GM21529 (cell line): ENCODE results near the gene CRKL.

Experiments used
- ATAC-seq: cut with Tn5 transposase; IDR thresholded peaks from one replicate; pipeline ENCODE4 v1.9.1; 2021; ENCODE audit not compliant: unreplicated experiment

The CRKL gene

DNA sequence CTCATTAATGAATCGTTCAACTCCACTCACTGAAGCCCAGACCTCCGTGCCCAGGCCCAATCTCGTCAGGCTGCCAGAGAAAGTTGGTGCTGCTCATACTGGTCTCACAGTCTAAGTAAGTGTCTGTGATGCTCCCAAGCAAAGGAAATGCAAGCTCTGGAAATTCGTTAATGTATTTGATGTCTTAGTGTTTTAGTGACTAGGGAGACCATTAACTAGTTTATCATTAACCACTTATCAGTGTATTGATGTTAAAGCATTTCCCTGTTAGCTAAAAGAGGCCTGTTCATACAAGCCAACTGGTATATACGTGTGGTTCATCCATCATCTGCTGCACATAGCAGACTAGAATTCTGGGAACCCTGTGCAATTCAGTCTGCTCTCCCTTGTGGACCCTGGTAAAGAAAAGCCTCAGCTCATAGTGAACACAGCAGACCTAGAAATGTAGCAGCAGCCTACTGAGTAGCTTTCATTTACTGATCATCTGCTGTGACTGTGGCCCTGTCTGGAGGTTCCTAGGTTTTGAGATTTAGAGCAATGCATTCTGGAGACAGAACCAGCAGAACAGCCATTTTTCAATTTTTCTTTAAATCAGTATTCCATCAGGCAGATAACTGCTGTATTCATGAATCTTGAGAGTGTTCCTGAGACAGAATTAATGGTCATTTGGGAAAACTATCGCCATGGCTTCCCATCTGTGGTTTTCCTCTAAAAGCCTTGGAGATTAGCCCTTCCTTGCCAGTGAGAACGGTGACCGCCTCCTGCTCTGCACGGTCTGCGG is 34.1 kb downstream of the CRKL start:
- no peak for ATAC-seq

DNA sequence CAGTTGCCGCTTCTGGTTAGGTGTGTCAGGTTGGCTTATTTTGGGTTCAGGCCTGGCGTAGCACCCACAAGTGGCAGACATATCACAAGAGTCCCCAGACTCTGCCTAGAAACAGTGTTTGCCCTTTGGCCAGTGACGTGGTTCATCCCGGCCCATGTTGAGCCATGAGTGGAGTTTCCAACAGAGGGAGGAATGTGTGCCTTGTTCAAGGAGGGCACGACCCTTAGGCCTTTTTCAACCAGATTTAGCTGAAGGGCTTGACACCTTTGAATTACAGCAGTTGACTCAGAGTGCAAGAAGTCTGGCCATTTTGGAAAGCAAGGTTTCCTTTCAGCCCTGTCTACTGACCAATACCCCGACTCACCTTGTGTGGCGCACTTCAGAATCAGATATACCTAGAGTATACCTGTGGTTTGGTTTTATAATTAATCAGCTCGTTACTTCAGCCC is 34.7 kb downstream of the CRKL start:
- ATAC-seq = no peak

DNA sequence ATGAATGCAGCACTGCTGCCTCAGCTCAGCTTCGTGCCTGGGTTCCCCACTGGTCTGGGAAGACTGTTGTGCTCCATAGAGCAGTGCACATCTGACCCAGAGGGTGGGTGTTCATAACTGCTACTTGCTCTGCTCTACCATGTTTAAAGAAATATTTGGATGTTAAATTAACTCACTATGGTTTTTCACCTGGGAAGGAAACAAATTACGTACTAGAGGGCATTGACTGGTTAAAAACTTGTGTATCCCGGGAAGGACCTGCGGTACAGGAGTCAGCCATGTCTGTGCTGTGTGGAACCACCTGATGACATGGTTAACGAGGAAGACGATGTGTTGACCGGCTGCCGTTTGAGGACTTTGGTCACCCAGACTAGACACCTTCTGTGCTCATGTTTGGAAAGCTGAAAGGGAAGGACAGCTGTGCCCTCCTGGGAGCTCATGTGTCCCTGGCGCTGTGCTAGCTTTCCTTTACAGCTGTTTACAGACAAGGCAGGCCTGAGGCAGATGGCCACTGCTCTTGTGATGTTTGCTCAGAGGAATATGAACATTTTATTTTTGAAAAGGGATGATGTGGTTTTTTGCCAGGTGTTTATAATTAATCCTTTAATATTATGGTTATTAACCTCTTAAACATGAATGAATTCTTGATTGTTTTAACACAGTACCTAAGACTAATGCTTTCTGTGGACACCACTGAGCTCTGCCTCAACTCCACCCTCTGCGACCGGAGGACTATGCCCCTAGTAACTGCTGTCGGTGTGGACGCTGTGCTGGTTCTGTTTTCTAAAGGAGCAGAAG is 35.5 kb downstream of the CRKL start:
- no peak for ATAC-seq

DNA sequence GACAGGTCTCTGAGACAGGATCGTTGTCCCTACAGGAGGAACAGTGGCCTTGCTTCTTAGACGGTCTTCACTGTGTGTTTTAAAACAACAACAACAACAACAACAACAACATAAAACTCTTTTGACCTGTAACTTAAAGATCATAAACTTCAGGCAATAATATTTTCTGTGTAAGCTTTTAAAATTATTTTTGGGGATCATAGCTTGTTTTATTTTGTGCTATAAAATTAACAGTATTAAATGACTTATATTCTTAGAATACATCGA is 36.1 kb downstream of the CRKL start:
- ATAC-seq = no peak

DNA sequence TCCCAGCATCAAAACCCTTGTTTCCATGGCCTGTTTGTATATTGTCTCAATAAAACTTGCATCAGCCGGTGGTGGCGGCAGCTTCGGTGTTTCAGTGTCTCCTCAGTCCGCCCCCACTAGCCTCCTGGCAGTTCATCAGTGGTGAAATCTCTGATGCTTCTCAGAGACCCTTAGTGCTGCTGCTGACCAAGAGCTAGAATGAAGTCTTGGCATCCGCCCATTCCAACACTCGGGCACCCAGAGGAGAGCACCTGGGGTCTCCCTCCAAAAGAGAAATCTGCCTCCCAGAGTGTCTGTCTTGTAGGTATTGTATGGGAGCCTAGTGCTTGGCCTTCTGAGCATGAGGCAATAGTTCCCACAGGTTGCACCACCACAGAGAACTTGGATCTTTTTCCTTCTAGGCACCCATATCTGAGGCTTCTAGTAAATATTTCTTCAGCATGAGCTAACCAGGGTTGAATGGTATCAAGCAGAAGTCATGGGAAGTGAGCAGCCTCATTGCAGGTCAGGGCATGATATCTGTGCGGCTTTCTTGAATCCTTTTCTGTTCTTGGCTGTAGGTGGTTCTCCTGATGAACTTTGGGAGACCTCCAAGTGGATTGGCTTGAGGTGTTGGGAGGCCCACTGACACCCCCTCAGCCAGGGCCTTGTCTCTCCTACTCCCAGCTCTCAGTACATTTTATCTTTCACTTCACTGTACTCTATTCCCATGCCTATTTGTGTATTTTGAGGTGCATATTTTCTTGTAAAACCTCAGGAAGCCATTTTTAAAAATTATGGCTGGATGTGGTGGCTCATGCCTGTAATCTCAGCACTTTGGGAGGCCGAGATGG is 36.7 kb downstream of the CRKL start:
- ATAC-seq = no peak

DNA sequence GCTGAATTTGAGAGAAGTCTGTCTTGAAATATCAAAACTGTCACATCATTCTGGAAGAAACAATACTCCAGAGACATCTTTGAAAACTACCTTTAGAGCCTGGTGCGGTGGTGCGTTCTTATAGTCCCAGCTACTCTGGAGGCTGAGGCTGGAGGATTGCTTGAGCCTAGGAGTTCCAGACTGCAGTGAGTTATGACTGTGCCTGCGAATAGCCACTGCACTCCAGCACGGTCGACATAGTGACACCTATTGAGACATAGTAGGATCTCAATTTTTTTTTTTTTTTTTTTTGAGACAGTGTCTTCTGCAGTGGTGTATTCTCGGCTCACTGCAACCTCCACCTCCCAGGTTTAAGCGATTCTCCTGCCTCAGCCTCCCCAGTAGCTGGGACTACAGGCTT is 38.3 kb downstream of the CRKL start:
- ATAC-seq = no peak

DNA sequence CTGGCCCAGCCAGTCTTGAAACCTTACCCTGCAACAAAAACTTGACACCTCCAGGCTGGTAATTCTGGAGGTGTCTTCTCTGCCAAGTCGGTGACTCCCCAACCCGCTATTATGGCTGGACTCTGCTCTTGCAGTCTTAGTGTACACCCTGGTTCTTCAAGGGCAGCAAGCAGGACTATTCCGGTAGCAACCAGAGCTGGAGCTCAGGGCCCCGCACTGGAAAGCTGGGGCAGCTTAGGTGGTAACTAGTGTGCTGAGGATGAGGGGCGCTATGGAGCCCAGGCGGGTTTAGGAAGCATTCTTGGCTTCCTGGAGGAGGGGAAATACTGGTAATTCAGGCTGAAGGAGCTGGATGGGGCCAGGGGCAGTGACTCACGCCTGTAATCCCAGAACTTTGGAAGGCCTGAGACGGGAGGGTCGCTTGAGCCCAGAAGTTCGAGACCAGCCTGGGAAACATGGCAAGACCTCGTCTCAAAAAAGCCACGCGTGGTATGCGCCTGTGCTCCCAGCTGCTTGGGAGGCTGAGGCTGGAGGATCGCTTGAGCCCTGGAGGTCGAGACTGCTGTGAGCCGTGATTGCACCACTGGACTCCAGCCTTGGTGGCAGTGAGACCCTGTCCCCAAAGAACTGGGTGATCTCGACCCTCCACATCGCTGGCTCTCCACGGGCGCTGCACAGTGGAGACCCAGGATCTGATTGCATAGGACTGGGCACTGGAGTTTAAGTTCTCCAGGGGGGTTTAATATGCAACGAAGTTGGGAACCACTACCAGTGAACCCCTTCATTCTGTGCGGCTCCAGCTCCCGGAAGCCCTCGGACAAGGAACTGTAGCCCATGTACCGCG is 39.3 kb downstream of the CRKL start:
- no peak for ATAC-seq

DNA sequence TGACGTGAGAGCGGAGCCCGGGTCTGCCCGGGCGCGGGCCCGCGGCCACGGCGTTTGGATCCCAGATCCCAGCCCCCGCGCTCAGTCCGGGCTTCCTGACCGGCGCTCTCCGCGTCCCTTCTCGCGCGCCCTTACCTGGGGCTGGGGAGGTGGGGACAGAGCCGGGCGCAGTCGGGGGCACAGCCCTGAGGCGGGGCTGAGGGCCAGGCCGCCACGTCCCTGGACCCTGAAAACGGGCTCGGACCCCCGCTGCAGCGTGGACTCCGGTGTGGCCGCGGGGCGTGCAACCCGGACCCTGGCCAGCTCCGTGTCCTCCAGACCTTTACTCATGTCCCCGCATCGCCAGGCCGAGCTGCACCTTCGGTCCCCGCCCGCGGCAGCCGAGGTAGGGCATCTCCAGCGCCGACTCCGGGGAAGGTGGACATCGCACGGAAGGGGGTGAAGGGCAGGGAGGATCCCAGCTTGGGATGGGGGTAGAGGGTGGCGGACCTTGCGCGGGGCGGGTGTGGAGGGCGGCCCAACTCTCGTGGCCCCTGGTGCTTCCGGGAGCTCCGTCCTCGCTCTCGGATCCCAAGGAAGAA is 40.0 kb downstream of the CRKL start:
- ATAC-seq = no peak

DNA sequence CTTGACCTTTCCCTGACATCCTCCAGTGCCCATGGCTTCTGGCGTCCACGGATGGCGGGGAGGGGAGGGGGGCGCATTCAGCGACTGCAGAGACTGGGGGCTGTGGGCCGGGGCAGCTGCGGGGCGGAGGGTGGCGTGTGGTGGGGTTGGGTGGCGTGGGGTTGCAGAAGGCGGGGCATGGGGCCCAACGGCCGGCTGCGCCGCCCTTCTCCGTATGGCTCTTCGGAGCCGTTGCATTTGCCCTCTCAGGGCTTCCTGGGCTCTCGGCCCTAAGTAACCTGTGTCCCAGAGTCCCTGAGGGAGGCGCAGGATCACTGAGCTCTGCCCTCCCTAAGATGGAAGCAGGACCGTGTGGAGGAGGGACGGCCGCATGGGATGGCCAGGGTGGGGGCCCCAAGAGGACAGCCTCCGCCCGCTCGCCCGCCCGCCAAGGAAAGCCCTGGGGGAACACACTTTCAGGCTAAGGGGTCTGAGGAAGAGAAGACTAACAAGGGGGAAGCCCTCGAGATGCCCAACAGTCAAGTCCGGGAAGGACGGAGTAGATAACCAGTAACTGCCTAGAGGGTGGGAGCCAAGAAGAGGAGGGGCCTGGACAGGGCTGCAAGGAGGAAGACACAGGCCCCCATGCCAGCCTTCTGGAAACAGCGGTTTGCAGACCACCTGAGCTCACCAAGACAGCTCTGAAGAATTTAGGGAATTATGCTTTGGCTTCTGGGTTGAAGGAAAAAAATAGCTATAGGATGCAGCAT is 40.6 kb downstream of the CRKL start:
- ATAC-seq = no peak

DNA sequence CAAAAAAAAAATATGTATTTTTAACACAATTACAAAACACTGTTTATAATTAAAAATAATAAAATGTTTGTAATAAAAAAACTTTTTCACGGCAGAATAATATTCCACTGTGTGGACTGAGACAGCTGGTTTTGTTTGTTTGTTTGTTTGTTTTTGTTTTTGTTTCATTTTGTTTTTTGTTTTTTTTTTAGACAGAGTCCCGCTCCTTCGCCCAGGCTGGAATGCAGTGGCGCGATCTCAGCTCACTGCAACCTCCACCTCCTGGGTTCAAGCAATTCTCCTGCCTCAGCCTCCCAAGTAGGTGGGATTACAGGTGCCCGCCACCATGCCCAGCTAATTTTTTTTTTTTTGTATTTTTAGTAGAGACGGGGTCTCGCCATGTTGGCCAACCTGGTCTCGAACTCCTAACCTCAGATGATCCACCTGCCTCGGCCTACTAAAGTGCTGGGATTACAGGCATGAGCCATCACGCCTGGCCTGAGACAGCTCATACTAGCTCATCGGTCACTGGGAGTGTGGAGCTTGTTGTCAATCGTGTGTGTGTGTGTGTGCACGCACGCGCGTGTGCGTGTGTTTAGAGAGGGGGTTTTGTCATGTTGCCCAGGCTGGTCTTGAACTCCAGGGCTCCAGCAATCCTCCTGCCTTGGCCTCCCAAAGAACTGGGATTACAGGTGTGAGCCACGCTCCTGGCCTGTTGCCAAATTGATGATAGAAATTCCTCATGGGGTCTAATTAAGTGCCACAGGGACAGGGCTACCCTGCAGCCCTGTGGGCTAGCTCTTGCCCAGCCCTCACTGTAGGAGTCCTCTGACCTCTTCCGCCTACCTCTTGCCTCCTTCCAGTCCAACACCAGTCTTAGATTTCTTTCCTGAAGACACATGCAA is 42.6 kb downstream of the CRKL start:
- no peak for ATAC-seq

DNA sequence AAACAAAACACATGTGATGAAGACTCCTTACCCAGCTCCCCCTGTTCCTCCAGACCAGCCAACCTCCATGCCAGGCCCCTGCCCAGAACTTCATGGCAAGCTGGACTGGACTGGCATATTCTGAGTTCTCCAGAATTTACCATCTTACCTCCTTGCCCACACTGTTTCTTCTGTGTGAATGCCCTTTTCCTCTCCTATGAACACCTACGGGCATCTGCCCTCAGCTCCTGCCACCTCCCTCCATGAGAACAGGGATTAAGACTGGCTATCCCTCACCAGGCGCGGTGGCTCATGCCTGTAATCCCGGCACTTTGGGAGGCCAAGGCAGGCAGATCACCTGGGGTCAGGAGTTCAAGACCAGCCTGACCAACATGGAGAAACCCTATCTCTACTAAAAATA is 43.4 kb downstream of the CRKL start:
- ATAC-seq = no peak

DNA sequence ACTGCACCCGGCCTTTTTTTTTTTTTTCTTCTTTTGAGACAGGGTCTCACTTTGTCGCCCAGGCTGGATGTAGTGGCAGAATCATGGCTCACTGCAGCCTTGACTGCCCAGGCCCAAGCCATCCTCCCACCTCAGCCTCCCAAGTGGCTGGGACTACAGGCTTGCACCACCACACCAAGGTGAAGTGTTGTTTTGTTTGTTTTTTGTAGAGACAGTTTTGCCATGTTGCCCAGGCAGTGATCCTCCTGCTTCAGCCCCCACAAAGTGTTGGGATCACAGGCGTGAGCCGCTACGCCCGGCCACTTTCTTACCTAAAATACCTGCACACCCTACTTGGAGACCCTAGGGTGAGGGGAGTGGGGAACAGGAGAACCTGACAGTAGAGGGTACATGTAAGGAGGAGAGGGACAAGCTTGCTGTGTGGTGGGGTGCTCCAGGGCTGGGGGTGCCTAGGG is 45.3 kb downstream of the CRKL start:
- no peak for ATAC-seq

DNA sequence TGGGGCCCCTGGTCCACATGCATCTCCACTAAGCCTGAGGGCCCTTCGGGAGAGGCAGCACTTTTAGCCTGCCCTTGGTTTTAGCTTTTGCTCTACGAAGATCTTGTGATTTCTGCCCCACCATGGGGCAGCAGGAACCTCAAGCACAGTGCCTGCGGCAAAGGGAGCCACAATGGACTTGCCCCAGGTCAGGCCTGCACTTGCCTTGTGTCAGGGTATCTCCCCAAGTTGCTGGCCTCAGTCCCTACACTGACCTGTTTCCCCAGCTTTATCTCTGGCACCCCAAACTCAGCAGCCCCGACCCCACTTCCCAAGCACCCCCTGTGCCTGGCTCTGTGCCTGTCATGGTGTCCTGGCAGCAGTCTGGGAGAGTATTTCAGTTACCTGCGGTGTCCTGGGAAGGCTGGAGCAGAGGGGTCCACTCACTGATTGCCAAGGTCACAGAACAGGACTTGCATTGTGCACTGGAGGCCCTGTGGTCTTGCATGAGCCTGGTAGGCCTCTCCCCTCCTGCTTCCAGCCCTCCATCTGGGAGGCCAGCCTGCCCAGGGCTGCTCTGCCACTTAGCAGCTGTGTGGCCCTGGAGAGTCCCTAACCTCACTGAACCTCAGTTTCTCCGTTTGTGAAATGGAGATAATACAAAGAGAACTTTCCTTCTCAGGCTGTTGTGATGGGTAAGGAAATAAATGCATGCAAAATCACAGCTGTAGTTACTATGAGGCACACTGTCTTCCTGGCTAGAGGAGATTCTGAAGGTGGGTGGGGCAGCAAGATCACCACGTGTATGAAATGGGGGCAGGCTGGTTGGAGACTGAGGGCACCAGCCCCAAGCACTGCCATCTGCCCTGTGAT is 46.2 kb downstream of the CRKL start:
- ATAC-seq = no peak

DNA sequence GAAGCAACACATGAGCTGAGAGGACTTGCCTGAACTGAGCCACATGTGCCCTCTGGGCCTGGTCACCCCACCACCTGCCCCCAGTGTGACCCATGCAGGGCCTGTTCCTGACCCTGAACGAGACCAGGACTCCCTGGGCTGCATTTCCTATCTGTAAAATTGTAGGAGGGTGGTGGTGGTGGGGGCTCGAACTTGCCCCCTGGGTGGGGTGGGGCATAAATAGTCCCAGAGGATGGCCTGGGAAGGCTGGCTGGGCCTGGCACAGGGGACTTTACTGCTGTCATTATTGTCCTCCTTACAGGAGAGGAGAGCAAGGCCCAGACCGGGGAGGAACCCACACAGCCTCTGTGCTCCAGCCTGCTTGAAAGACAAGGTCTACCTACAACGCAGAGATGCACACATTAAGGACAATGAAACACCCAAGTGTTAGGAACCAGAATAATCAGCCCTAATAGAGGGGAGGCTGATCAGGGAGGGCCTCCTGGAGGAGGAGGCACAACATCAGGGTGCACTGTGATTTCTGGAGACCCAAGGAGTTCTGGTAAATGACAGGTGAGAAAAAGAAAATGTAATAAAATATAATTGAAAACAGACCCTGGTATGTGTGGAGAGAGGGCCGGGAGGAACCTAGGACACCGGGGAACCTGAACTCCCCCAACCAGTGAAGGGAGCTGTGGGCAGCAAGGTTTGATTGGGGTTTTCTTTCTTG is 47.0 kb downstream of the CRKL start:
- no peak for ATAC-seq

DNA sequence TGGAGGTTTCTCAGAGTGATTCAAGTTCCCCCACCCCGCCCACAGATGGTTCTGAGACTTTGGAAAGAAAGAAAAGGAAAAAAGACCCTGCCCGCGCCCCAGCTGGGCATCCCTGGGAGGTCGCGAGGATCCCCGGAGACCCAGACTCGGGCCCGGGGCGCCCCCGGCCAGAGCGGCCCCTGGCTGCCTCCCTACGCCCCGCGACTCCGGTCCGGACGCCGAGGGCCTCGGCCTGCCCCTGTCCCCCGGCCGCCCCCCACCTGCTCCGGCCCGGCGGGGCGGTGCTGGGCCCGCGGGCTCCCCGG is 47.5 kb downstream of the CRKL start:
- no peak for ATAC-seq

DNA sequence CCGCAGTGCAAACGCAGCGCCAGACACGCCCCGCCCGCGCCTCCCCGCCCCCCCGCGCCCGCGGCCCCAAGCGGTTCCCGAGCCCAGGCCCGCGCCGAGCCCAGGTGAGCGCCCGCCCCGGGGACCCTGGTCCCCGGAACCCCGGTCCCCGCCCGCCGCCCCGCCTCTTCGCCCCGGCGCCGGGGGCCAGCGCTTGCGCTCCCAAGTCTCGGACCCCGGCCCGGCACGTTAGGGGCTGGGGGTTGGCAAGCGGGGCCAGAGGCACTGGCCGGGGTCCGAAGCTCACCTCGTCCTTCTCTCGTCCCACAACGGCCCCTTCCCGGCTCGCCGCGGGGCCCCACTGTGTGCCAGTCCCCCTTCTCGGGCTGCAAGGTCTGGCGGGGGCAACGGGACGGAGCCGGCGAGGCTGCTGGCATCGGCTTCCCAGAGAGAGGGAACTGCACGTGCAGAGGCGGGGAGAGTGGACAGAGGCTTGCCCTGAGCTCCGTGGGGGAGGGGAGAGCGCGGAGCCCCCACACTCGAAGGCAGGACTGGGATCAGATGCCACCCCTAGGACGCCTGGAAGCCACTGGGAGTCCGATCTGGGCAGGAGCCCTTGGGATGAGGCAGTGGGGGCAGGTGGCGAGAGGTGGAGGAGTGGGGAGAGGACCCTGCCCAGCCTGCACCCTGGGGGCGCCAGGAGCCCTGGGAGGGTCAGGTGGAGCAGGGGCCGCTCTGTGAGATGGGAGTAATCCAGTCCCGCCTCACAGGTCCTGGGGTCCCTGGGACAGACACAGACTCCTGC is 48.1 kb downstream of the CRKL start:
- ATAC-seq = no peak
